ENCODE measurements around the gene RXRA. TPM values are rescaled to one million over a fixed set of nuclear protein-coding genes. Genes with fewer than 3 reads are reported as not detected.

Gene RXRA
- total RNA-seq, 6 experiments from 2014 or later = 105 to 165 (median 131) TPM

- no peak overlapping the region for H3K4me3 ChIP-seq
- intact Hi-C loops (cut with DNase I) = loop anchor here (5.0 kb wide), 2 partner anchors 270 to 275 kb away; no protein-coding TSS in a partner anchor
- DNase-seq (peak in 2 of 3 donors; percentile 67 to 72), ATAC-seq (peak in 1 of 4 donors; percentile 5)
- no peaks in the 10 kb centered on the region for H3K27me3 ChIP-seq
- H3K4me1 ChIP-seq = peaks cover 0 to 54% (median 13%) of the 10 kb centered on the region in 4 donors
- H3K36me3 ChIP-seq = peaks cover 0 to 1% (median under 1%) of the 10 kb centered on the region in 4 donors
- H3K9me3 ChIP-seq = no peaks in the 10 kb centered on the region
- WGBS (ENCODE audit: insufficient coverage, low coverage, low lambda C conversion rate, missing lambda C conversion rate) = 18% methylated on average over 3 of the region's 12 CpGs
- H3K27ac ChIP-seq = peak overlapping the region in 1 of 3 donors; percentile 29
- TF ChIP-seq POLR2A (IDR thresholded peaks at IDR 0.05) = no peak
- TF ChIP-seq, protein P1, sequence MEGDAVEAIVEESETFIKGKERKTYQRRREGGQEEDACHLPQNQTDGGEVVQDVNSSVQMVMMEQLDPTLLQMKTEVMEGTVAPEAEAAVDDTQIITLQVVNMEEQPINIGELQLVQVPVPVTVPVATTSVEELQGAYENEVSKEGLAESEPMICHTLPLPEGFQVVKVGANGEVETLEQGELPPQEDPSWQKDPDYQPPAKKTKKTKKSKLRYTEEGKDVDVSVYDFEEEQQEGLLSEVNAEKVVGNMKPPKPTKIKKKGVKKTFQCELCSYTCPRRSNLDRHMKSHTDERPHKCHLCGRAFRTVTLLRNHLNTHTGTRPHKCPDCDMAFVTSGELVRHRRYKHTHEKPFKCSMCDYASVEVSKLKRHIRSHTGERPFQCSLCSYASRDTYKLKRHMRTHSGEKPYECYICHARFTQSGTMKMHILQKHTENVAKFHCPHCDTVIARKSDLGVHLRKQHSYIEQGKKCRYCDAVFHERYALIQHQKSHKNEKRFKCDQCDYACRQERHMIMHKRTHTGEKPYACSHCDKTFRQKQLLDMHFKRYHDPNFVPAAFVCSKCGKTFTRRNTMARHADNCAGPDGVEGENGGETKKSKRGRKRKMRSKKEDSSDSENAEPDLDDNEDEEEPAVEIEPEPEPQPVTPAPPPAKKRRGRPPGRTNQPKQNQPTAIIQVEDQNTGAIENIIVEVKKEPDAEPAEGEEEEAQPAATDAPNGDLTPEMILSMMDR (IDR thresholded peaks at IDR 0.05) = no peak
Observed at GRCh38 chr9:134442085-134442474, 115.8 kb downstream of the RXRA start.

GRCh38 chr9:134442486-134443173, 116.4 kb downstream of the RXRA start:
- H3K27me3 ChIP-seq = no peaks in the 10 kb centered on the region
- WGBS (ENCODE audit: insufficient coverage, low coverage, low lambda C conversion rate, missing lambda C conversion rate) = 0% methylated on average over 3 of the region's 21 CpGs
- H3K36me3 ChIP-seq = no peaks in the 10 kb centered on the region
- H3K4me3 ChIP-seq = no peak overlapping the region
- no peak for TF ChIP-seq POLR2A (IDR thresholded peaks at IDR 0.05)
- TF ChIP-seq, protein P1 (IDR thresholded peaks at IDR 0.05) = no peak
- no peaks in the 10 kb centered on the region for H3K9me3 ChIP-seq
- peak; percentile 8 to 36 (median 14) for ATAC-seq
- H3K27ac ChIP-seq = peak overlapping the region in 1 of 3 donors; percentile 29
- peak in 2 of 3 donors; percentile 70 to 73 for DNase-seq
- peaks cover 0 to 48% (median 10%) of the 10 kb centered on the region in 4 donors for H3K4me1 ChIP-seq
- intact Hi-C loops (cut with DNase I) = loop anchor here (5.0 kb wide), 2 partner anchors 270 to 275 kb away; no protein-coding TSS in a partner anchor

DNA sequence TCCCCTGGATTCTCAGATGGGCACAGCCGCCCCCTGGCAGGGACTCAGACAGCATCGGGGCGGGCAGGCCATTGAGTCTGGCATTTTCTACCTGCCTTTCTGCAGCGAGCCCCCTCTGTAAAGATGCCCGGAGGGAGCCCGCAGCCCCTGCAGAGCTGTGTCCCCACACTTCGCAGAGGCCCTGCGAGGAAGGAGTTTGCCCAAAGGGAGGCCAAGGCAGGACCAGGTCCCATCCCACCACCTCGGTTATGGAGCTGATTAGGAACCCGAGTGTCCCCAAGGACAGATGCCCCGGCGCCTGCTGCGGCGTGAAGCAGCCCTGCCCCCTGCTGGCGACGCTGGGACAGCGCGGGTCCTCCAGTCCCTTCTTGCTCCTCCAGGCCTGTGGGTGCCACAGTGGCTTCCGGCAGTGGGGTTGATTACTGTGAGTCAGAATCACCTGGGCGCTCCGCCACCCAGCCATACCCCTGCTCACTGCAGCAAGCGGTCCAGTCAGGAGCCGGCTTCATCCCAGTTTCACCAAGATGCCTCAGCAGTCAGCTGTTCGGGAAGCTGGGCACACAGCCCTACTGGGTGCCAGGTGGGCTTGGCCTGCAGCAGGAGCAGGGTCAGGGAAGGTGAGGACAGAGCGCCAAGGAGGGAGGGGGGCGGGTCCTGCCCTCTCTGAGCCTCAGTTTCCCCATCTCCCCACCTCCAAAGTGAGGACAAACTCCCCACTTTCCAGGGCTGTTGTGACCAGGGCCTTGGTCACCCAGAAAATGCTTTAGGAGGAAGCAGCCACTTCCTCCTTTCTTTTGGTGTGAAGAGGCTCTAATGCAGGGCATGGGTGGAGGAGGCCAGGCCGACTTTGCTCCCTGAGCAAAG, 117.2 kb downstream of the RXRA start:
- DNase-seq (peak; percentile 88 to 90 (median 90)), ATAC-seq (peak; percentile 70 to 78 (median 76))
- 4% methylated on average over 11 of the region's 27 CpGs for WGBS (ENCODE audit: insufficient coverage, low coverage, low lambda C conversion rate, missing lambda C conversion rate)
- Histone ChIP-seq H3K36me3 (no peaks in the 10 kb centered on the region), H3K27ac (peak overlapping the region in 2 of 3 donors; percentile 34 to 40), H3K4me1 (peaks cover 0 to 41% (median 6%) of the 10 kb centered on the region in 4 donors), H3K27me3 (no peaks in the 10 kb centered on the region), H3K4me3 (no peak overlapping the region), H3K9me3 (no peaks in the 10 kb centered on the region)
- TF ChIP-seq, protein P1 (IDR thresholded peaks at IDR 0.05) = peak; percentile 97 to 100 (median 98)
- TF ChIP-seq POLR2A (IDR thresholded peaks at IDR 0.05) = no peak
- intact Hi-C loops (cut with DNase I) = loop anchor here (5.0 kb wide), 2 partner anchors 271 to 276 kb away; no protein-coding TSS in a partner anchor

DNA sequence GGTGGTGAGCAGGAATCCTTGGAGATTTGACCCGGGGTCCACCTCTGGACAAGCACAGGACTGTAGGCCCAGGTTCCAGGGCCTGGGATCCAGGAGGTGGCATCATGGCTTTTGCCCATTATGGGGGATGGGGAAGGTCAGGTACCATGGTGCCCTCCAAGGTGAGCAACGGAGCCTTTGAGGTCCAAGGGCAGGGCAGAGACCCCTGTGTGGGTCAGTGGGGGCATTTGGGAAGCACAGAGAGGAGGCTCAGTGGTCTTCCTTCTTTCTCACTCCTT, 117.7 kb downstream of the RXRA start:
- intact Hi-C loops (cut with DNase I) = loop anchor here (5.0 kb wide), 2 partner anchors 272 to 277 kb away; no protein-coding TSS in a partner anchor
- Histone ChIP-seq H3K27me3 (no peaks in the 10 kb centered on the region), H3K9me3 (no peaks in the 10 kb centered on the region), H3K36me3 (no peaks in the 10 kb centered on the region), H3K27ac (peak overlapping the region in 1 of 3 donors; percentile 40), H3K4me1 (peaks cover 0 to 35% (median 3%) of the 10 kb centered on the region in 4 donors), H3K4me3 (no peak overlapping the region)
- DNase-seq (peak in 1 of 3 donors; percentile 55), ATAC-seq (no peak)
- no CpG with 5 or more reads among the region's 2 CpGs for WGBS (ENCODE audit: insufficient coverage, low coverage, low lambda C conversion rate, missing lambda C conversion rate)
- TF ChIP-seq POLR2A (IDR thresholded peaks at IDR 0.05) = no peak
- TF ChIP-seq, protein P1 (IDR thresholded peaks at IDR 0.05) = no peak
